Measurements from ENCODE around the gene MRPL55. TPM values are rescaled to one million over a fixed set of nuclear protein-coding genes. Genes with fewer than 3 reads are reported as not detected.
A peak's percentile ranks its signal among the peaks of the same experiment; 100 is the strongest.

The MRPL55 gene
- 76.6 and 79.2 TPM in 2 replicates for total RNA-seq (2014; rRNA removed; shearing (Covaris generic); ENCODE audit: low replicate concordance)

DNA sequence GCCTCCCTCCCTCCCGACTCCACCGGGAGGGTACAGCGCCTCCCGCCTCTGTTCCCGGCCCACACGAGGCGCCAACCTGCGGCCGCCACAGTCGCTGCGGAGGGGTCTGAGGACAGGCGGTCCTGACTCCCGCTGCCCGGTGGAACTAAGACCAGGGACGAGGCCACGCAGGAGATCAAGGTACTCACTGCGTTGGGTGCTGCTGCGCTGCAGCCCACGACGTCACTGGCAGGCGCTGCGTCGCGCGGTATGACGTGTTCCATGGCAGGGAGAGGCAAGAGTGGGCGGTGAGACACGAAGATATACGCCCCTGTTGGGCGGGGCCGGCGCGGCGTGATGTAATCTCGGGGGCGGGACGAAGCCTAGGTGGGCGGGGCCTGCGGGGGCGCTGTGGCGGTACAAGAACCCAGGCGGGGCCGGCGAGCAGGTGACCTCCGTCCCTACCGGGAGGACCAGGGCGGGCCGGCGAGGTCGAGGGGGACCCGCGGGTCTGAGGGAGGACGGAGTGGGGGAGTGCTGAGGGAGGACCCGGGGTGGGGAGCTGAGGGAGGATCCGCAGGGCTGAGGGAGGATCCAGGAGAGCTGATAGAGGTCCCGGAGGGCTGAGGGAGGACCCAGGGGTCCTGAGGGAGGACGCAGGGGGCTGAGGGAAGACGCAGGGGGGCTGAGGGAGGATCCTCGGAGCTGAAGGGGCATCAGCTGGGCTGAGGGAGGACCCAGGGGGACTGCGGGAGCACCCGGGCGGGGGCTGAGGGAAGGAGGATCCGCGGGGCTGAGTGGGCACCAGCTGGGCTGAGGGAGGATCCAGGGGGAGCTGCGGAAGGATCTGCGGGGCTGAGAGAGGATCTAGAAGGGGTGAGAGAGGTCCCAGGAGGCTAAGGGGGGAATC lies at the start of gene MRPL55:
Gene MRPL55 (minus strand): TSS at position 227 of the 889 bp plus-strand sequence. CDS start 1,039 bp downstream, outside the sequence.
- Histone ChIP-seq H3K36me3 (ENCODE audit: insufficient read depth, low read length) (peaks cover 9% of the 10 kb centered on the region; the same call in 1 of the 2 replicates), H2AFZ (ENCODE audit: low read length) (peak within 1 kb of the TSS; percentile 52; the same call in 1 of the 2 replicates), H3K9ac (ENCODE audit: low read length) (peak within 1 kb of the TSS; percentile 87), H3K79me2 (ENCODE audit: low read length) (peaks cover 26% of the 10 kb centered on the region), H3K9me2 (replicated peaks; ENCODE audit: insufficient read depth, low read length) (no peaks in the 10 kb centered on the region), H3K27ac (ENCODE audit: low read length) (peak within 1 kb of the TSS; percentile 19; the same call in 1 of the 2 replicates), H3K4me1 (ENCODE audit: low read length) (peaks cover 24% of the 10 kb centered on the region), H4K20me1 (ENCODE audit: insufficient read depth, low read depth, low read length) (no peaks in the 10 kb centered on the region), H3K9me3 (ENCODE audit: low read length) (no peaks in the 10 kb centered on the region), H3K27me3 (ENCODE audit: low read length) (no peaks in the 10 kb centered on the region), H3K4me2 (ENCODE audit: low read depth, low read length, poor library complexity, severe bottlenecking) (peak within 1 kb of the TSS; percentile 90), H3K4me3 (ENCODE audit: low read length) (peak within 1 kb of the TSS; percentile 87)
- peak; percentile 98 for DNase-seq

DNA sequence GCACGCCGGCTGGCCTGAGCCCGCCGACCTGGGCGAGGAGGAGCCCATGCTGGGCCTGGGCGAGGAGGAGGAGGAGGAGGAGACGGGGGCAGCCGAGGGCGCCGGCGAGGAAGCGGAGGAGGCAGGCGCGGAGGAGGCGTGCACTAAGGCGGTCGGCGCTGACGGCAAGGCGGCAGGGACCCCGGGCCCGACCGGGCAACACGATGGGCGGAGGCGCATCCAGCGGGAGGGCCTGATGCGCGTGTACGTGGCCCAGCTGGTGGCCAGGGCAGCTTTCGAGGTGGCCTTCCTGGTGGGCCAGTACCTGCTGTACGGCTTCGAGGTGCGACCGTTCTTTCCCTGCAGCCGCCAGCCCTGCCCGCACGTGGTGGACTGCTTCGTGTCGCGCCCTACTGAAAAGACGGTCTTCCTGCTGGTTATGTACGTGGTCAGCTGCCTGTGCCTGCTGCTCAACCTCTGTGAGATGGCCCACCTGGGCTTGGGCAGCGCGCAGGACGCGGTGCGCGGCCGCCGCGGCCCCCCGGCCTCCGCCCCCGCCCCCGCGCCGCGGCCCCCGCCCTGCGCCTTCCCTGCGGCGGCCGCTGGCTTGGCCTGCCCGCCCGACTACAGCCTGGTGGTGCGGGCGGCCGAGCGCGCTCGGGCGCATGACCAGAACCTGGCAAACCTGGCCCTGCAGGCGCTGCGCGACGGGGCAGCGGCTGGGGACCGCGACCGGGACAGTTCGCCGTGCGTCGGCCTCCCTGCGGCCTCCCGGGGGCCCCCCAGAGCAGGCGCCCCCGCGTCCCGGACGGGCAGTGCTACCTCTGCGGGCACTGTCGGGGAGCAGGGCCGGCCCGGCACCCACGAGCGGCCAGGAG lies 49.3 kb upstream of the MRPL55 start:
- H3K4me2 ChIP-seq (ENCODE audit: low read depth, low read length, poor library complexity, severe bottlenecking): no peak overlapping the region
- H3K4me3 ChIP-seq (ENCODE audit: low read length): no peak overlapping the region
- H3K27ac ChIP-seq (ENCODE audit: low read length): no peak overlapping the region
- H3K27me3 ChIP-seq (ENCODE audit: low read length): no peaks in the 10 kb centered on the region
- H3K9me3 ChIP-seq (ENCODE audit: low read length): no peaks in the 10 kb centered on the region
- no peak for DNase-seq
- no peaks in the 10 kb centered on the region for H3K4me1 ChIP-seq (ENCODE audit: low read length)
- H3K9me2 ChIP-seq (replicated peaks; ENCODE audit: insufficient read depth, low read length): no peaks in the 10 kb centered on the region
- no peak overlapping the region for H2AFZ ChIP-seq (ENCODE audit: low read length)
- no peaks in the 10 kb centered on the region for H3K79me2 ChIP-seq (ENCODE audit: low read length)
- H4K20me1 ChIP-seq (ENCODE audit: insufficient read depth, low read depth, low read length): no peaks in the 10 kb centered on the region
- H3K36me3 ChIP-seq (ENCODE audit: insufficient read depth, low read length): no peaks in the 10 kb centered on the region
- H3K9ac ChIP-seq (ENCODE audit: low read length): no peak overlapping the region

DNA sequence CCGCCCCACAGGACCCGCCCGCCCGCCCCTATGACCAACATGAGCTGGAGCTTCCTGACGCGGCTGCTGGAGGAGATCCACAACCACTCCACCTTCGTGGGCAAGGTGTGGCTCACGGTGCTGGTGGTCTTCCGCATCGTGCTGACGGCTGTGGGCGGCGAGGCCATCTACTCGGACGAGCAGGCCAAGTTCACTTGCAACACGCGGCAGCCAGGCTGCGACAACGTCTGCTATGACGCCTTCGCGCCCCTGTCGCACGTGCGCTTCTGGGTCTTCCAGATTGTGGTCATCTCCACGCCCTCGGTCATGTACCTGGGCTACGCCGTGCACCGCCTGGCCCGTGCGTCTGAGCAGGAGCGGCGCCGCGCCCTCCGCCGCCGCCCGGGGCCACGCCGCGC lies 48.6 kb upstream of the MRPL55 start:
- Histone ChIP-seq H3K4me1 (ENCODE audit: low read length) (no peaks in the 10 kb centered on the region), H3K27me3 (ENCODE audit: low read length) (no peaks in the 10 kb centered on the region), H3K4me3 (ENCODE audit: low read length) (no peak overlapping the region), H4K20me1 (ENCODE audit: insufficient read depth, low read depth, low read length) (no peaks in the 10 kb centered on the region), H3K27ac (ENCODE audit: low read length) (no peak overlapping the region), H3K9ac (ENCODE audit: low read length) (no peak overlapping the region), H3K36me3 (ENCODE audit: insufficient read depth, low read length) (no peaks in the 10 kb centered on the region), H3K9me2 (replicated peaks; ENCODE audit: insufficient read depth, low read length) (no peaks in the 10 kb centered on the region), H3K9me3 (ENCODE audit: low read length) (no peaks in the 10 kb centered on the region), H2AFZ (ENCODE audit: low read length) (no peak overlapping the region), H3K79me2 (ENCODE audit: low read length) (no peaks in the 10 kb centered on the region), H3K4me2 (ENCODE audit: low read depth, low read length, poor library complexity, severe bottlenecking) (no peak overlapping the region)
- no peak for DNase-seq

DNA sequence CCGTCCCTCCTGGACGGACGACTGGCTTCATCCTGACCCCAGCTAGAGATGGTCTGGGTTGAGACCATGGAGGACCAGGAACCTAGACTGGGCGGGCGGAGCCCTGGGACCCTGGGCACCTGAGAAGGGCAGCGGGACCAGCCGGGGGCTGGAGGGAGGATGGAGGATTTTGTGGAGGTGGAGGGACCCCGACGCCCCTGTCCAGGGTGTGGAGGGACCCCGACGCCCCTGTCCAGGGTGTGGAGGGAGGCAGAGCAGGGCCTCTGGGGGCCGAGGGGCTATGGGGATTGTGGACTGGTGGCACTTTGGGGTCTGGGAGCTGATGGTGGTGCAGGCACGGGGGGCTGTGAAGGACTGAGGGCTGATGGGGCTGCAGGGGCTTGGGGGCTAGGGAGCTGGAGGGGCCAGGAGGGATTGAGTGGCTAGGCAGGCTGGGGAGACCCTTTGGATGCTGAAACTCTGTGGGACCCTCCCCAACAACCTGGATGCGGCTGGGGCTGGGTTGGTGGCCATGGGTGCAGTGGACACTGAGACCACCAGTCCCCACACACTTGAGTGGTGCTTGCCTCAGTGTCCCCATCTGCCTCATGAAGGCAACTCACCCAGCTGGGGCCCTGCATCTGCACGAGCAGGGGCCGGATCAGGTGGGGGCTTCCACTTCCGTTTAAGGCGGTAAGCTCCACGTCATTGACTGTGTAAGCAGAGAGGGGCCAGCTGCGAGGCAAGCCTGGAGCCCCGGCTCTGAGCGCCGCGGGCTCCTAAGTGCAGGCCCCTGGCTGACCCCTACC lies 48.0 kb upstream of the MRPL55 start:
- no peaks in the 10 kb centered on the region for H3K4me1 ChIP-seq (ENCODE audit: low read length)

DNA sequence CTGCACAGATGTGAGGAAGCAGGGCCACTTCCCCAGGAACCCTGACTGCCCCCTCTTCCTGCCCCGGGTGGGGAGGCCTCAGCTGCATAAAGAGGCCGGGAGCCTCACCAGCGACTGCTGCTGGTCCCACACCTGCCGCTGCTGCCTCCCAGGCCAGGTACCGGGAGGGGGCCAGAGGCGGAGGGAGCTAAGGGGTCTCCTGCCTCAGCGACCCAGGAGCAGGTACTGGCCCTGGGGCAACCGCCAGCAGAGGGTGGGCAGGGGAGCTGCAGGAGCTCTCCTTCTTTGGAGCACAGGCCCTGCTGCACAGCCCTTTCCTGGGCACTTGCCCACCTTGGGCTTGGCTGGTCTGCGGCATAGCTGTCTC lies 47.4 kb upstream of the MRPL55 start:
- Histone ChIP-seq H3K79me2 (ENCODE audit: low read length) (no peaks in the 10 kb centered on the region), H3K36me3 (ENCODE audit: insufficient read depth, low read length) (no peaks in the 10 kb centered on the region), H3K27ac (ENCODE audit: low read length) (no peak overlapping the region), H3K4me3 (ENCODE audit: low read length) (no peak overlapping the region), H3K9ac (ENCODE audit: low read length) (no peak overlapping the region), H2AFZ (ENCODE audit: low read length) (no peak overlapping the region), H3K27me3 (ENCODE audit: low read length) (no peaks in the 10 kb centered on the region), H3K9me2 (replicated peaks; ENCODE audit: insufficient read depth, low read length) (no peaks in the 10 kb centered on the region), H4K20me1 (ENCODE audit: insufficient read depth, low read depth, low read length) (no peaks in the 10 kb centered on the region), H3K4me1 (ENCODE audit: low read length) (no peaks in the 10 kb centered on the region), H3K9me3 (ENCODE audit: low read length) (no peaks in the 10 kb centered on the region), H3K4me2 (ENCODE audit: low read depth, low read length, poor library complexity, severe bottlenecking) (no peak overlapping the region)
- DNase-seq: no peak

More for the DNA sequence above, 48.0 kb upstream of the MRPL55 start:
- no peak overlapping the region for H3K9ac ChIP-seq (ENCODE audit: low read length)
- H2AFZ ChIP-seq (ENCODE audit: low read length): no peak overlapping the region
- no peaks in the 10 kb centered on the region for H3K79me2 ChIP-seq (ENCODE audit: low read length)
- H3K36me3 ChIP-seq (ENCODE audit: insufficient read depth, low read length): no peaks in the 10 kb centered on the region
- H3K4me3 ChIP-seq (ENCODE audit: low read length): no peak overlapping the region
- no peaks in the 10 kb centered on the region for H3K9me2 ChIP-seq (replicated peaks; ENCODE audit: insufficient read depth, low read length)
- H3K4me2 ChIP-seq (ENCODE audit: low read depth, low read length, poor library complexity, severe bottlenecking): no peak overlapping the region
- H3K27ac ChIP-seq (ENCODE audit: low read length): no peak overlapping the region
- H3K9me3 ChIP-seq (ENCODE audit: low read length): no peaks in the 10 kb centered on the region
- H3K27me3 ChIP-seq (ENCODE audit: low read length): no peaks in the 10 kb centered on the region
- no peak for DNase-seq
- no peaks in the 10 kb centered on the region for H4K20me1 ChIP-seq (ENCODE audit: insufficient read depth, low read depth, low read length)

DNA sequence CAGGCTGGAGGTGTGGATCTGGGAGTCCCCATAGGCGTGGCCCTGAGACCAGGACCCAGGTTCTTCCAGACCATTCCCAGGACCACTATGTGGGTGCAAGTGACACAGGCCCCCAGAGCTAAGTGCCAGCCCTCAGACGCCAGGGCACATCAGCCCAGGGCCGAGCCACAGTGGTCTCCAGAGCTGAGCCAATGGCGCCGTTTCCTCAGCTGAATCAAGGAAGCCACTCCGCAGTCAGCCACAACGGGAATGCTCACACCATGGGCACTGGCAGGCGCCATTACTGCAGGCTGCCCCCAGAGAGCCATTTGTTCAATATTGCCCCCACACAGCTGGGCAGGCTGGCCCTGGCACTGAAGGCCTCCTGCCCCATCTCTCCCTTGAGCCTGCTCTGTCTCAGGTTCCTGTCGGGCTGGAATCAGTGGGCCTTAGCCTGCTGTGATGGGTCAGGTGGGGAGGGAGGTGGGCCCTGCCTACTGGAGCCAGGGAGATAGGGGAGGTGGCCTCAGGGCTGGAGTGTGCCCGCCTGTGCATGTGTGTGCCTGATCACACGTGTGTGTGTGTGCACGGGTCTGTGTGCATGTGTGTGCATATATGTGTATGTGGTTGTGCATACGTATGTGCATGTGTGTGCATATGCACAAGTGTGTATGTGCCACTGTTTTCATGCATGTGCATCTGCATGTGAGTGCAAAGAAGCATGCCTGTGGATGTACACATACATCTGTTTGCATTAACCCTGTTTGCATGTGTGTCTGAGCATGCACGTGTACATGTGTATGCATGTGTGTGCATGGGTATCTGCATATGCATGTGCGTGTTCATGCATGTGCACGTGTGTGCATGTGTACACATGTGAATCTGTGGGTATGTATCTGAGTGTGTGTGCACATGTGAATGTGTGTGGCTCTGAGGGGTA lies 46.8 kb upstream of the MRPL55 start:
- Histone ChIP-seq H3K27ac (ENCODE audit: low read length) (no peak overlapping the region), H3K9me2 (replicated peaks; ENCODE audit: insufficient read depth, low read length) (no peaks in the 10 kb centered on the region), H3K4me2 (ENCODE audit: low read depth, low read length, poor library complexity, severe bottlenecking) (no peak overlapping the region), H3K4me3 (ENCODE audit: low read length) (no peak overlapping the region), H3K9me3 (ENCODE audit: low read length) (no peaks in the 10 kb centered on the region), H3K79me2 (ENCODE audit: low read length) (no peaks in the 10 kb centered on the region), H3K9ac (ENCODE audit: low read length) (no peak overlapping the region), H4K20me1 (ENCODE audit: insufficient read depth, low read depth, low read length) (no peaks in the 10 kb centered on the region), H3K4me1 (ENCODE audit: low read length) (no peaks in the 10 kb centered on the region), H2AFZ (ENCODE audit: low read length) (no peak overlapping the region), H3K36me3 (ENCODE audit: insufficient read depth, low read length) (no peaks in the 10 kb centered on the region), H3K27me3 (ENCODE audit: low read length) (no peaks in the 10 kb centered on the region)
- DNase-seq: no peak

All from Karpas-422 (cell line).